ENCODE data around the gene RHEBL1.

The RHEBL1 gene

DNA sequence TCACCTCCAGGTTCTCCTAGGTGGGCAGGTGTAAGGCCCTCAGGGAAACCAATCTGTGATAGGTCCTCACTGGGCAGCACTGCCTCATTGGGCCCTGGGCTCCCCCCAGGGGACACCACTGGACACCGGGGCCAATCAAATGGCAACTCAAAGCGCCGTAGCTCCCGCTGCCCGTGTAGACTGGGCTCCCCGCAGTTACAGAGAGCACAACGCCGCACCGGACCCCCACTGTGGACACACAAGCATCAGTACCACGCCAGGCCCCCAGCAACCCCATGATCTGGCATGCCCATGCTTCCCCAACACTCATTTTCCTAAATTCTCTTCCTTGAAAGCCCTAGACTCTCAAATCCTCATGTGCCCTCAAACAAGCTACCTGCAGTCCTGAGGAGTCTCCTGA is 15.3 kb downstream of the RHEBL1 start:
- no peak for DNase-seq (ENCODE audit: low read depth)

DNA sequence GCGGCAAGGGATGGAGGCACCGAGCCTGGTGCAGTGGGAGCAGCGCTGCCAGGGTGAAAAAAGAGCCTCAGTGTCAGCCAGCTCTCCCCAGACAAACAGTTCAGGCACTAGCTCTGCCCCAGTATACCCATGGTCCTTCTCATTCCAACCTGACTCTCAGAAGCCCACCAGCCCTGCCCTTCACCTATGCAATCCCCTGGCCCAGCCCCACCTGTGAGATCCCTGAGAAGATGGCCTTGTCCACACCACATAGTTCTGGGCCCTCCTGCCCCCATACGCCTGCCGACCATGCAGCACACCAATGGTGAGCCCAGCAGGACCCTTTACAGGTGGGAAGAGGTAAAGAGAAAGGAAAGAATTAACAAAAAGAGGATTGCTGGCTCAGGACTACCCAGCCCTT is 15.7 kb downstream of the RHEBL1 start:
- no peak for DNase-seq (ENCODE audit: low read depth)

DNA sequence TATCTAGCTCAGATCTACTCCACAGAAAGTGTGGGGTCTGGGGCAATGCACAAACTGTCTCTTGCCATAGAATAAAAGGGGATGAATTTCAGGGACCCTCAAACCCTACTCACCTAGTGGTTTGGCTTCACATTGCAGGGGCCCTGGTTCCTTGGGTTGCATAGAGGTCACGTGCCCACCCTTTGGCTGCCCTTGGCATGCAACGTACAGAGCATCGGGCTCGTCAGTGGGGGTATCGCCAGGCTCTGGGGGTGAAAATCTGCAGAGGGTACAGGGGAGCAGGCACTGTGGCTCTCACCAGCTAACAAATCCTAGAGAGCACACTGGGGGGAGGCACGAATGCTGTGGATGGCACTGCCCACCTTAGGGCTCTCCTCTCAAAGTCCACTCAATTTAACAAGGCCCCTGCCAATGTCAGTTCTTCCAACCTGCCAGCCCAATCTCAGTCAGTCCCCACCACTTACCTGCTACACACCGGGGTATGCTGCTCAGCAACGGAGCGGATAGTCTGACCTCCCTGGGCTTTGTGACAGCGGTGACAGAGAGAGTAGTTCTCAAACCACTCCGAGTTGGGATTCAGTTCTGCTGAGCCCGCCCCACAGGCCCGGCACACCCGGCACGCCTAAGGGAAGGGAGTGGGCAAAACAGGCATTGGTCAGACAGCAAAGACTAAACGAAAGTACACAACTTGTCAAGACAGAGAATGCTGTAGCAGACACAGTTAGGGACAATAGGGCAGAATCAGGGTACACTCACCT is 17.1 kb downstream of the RHEBL1 start:
- DNase-seq (ENCODE audit: low read depth) = no peak

DNA sequence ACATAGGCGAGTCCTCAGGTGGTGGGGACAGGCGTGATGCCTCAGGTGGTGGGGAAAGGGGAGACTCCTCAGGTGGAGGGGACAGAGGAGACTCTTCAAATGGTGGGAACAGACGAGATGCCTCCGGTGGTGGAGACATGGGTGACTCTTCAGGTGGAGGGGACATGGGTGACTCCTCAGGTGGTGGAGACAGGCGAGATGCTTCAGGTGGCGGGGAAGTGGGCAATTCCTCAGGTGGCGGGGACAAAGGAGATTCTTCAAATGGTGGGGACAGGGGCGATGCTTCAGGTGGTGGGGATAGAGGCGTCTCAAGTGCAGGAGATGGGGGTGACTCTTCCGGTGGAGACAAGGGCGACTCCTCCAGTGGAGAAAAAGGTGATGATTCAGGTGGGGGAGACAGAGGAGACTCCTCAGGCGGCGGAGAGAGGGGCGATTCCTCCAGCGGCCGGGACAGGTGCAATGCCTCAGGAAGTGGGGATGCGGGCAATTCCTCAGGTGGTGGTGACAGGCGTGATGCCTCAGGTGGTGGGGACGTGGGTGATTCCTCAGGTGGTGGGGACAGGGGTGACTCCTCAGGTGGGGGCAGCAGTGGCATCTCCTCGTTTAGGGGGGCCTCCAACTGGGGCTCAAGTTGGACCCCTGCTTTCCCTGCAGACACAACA is 17.9 kb downstream of the RHEBL1 start:
- DNase-seq (ENCODE audit: low read depth) = no peak

DNA sequence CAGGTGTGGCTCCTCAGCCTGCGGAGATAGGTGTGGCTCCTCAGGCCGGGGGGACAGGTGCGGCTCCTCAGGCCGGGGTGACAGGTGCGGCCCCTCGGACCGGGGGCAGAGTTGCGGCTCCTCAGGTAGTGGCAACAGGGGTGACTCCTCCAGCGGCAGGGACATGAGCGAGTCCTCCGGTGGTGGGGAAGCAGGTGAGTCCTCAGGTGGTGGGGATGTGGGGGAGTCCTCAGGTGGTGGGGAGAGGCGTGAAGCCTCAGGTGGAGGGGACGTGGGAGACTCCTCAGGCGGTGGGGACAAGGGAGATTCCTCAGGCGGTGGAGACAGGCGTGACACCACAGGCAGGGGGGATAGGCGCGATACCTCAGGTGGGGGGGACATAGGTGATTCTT is 18.4 kb downstream of the RHEBL1 start:
- no peak for DNase-seq (ENCODE audit: low read depth)

DNA sequence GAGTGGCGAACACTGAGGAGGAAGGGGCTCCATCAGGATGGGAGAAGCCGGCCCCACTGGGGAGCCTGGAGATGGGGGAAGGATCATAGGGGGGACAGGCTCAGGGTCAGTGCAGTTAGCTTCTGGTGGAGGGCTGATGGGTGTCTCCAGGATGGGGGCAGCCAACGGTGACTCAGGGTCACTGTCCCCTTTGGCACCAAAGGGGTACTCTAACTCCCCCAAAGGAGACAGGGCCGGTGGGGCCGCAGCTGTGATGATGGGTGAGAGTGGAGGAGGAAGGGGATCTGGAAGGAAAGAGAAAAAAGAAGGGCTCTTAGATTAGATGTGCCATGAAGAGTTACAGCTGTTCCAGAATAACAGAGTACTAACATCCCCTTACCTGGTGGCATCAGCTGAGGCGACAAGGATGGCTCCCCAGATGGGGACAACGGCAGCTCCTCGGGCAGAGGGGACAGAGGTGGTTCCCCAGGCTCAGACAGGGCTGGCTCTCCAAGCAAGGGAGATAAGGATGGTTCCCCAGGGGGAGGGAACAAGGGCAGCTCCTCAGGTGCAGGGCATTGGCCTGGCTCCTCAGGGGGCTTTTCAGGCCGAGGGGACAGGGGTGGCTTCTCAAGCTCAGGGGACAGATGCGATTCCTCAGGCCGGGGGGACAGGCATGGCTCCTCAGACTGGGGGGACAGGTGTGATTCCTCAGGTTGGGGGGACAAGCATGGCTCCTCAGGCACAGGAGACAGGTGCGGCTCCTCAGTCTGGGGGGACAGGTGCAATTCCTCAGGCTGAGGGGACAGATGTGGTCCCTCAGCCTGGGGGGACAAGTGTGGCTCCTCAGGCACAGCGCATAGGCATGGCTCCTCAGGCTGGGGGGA is 19.0 kb downstream of the RHEBL1 start:
- DNase-seq (ENCODE audit: low read depth) = no peak

DNA sequence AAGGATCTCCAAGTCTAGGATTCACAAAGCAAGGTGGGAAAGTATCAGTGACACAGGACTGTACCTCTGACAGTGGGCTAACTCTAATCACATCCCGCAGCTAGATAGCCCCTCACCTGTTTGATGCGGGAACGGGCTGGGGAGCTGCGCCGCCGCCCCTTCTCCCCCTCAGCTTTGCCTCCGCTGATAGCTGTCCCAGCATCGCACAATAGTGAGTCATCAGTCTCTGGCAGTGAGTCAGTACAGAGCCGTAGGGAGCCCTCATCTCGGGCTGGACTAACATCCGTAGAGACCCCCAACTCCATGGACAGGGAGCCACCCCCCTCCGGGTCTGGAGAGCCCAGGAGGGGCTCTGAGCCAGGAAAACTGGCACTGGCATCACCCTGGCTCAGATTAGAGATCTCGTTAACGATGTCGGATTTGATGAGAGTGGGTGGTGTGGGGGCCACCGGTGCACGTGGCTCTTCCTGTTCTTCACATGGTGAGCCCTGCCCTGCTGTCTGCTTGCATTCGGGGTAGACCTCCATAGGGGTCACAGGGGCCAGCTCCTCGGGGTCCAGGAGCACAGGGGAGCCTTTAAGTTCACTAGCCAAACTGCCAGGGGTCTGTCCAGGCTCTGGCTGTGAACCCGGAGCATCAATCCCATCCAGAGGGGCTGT is 20.1 kb downstream of the RHEBL1 start:
- no peak for DNase-seq (ENCODE audit: low read depth)

DNA sequence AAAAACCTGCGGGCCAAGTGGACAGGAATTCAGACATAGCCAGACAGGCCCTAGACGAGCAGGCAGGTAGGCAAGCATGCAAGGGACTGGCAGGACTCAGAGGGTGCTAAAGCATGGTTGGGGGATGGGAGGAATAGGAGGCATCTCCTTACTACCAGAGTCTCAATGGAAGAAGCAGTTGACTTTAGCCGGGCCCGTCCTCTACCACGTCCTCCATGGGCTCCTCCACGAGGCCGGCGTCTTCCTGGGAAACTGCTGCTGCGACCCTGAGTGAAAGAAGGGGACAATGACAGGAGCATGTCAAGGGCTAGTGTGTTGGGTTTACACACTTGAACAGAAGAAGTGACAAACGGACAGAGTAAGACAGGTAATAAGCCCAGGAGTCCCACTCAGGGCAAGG is 20.8 kb downstream of the RHEBL1 start:
- DNase-seq (ENCODE audit: low read depth) = no peak

DNA sequence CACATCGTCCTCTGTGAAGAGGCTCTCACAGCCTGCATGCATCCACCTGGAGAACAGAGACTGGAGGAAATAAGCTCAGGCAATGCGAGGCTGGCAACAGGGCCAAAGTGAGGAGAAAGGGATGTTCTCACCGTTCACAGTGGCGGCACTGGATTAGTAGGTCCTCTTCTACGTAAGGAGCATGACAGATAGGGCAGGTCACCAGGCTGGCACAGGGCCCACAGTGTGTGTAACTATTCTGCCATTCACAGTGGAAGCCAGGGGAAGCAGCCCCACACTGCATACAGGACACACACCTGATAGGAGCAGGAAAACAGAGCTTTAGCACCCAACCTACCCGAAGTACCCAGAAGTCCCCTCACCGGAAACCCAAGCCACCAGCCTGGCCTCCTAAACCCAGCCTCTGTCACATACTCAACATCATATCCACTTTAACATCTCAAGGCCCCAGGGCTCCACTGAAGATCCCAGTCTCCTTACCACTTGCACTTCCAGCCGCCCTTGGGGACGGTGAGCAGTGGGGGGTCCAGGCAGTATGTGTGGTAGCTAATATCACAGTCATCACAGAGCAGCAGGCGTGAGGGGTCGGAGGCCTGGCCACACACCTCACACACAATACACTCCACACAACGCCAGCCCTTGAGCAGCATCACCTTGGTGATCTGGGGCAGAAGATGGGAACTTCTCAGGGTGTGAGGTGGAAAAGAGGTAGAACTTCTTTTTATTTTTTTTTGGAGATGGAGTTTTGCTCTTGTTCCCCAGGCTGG is 23.5 kb downstream of the RHEBL1 start:
- no peak for DNase-seq (ENCODE audit: low read depth)

DNA sequence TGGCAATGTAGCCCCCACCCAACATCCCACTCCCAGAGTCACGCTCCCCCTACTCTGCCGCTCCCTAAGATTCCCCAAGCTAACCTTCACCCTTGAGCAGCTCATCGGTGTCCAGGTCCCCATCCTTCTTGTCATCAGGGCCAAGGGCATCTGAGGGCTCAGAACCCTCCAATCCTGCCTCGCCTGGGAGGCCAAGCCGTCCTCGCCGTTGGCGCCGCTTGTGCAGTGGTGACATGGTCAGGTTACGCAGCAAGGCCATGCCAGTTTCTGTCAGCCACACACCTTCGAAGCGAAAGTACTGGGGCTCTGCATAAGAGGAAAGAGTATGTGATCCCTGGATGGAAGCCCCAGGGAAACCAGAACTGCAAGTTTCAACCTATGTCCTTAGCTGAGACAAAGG is 25.1 kb downstream of the RHEBL1 start:
- no peak for DNase-seq (ENCODE audit: low read depth)

DNA sequence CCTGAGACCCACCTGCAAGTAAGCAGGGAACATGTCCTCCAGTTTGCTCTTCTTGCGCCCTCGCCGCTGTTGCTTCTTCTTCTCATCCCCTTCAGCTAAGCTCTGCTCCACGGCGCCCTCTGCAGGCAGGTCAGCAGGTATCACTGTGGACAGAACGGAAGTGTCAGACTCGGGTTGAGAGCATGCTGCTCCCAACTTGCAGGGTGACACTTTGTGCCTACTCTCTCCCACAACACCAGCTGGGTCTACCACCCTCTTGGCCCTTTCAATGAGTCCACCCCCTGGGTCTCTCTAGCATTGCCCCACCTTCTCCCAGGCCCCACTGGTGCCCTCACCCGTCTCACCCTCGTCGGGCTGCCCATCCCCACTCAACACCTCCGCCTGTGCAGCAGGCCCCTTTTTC is 25.9 kb downstream of the RHEBL1 start:
- DNase-seq (ENCODE audit: low read depth) = no peak

DNA sequence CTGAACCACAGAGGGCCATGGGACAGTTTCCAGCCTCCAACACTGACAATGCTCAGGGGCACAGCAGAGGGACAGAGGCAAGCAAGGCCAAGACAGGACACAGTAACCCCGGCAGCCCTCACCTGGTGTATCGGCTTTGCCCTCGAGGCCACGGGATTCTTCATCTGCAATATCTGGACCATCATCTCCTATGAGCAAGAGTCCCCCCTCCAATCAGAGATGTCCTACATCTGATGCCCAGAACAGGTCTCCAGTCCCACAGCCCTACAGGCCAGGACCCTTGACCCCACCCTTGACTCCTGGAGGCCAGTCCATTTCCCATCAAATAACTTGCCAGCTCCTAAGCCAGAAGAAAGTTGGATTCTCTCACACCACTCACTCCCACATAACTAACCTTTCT is 26.5 kb downstream of the RHEBL1 start:
- DNase-seq (ENCODE audit: low read depth) = no peak

DNA sequence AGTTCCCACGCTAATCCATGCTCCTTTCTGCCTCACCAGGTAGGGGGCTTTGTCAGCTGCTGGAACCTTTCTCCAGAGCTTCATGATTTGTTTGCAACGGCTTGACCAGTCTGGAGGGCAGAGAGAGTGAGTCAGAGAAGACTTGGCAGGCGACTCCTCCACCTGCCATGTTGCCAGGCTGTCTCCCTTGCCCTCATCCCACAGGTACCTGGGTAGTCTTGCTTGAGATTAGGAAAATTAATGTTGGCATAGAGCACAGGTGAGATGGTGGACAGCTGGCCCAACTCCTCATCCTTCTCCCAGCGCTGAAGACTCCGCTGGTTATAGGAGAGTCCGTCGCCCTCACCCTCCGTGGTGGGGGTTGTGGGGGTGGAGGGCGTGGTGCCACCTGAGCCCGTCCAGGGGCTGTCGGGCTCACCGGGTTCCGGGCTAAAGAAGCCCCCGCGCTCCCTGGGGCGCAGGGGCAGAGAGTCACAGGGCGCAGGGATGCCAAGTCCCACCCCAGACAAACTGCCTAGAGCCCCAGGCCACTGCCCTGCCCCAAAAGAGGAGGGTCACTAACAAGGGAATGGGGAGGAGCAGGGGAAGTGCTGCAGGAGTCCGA is 27.8 kb downstream of the RHEBL1 start:
- DNase-seq (ENCODE audit: low read depth) = no peak

DNA sequence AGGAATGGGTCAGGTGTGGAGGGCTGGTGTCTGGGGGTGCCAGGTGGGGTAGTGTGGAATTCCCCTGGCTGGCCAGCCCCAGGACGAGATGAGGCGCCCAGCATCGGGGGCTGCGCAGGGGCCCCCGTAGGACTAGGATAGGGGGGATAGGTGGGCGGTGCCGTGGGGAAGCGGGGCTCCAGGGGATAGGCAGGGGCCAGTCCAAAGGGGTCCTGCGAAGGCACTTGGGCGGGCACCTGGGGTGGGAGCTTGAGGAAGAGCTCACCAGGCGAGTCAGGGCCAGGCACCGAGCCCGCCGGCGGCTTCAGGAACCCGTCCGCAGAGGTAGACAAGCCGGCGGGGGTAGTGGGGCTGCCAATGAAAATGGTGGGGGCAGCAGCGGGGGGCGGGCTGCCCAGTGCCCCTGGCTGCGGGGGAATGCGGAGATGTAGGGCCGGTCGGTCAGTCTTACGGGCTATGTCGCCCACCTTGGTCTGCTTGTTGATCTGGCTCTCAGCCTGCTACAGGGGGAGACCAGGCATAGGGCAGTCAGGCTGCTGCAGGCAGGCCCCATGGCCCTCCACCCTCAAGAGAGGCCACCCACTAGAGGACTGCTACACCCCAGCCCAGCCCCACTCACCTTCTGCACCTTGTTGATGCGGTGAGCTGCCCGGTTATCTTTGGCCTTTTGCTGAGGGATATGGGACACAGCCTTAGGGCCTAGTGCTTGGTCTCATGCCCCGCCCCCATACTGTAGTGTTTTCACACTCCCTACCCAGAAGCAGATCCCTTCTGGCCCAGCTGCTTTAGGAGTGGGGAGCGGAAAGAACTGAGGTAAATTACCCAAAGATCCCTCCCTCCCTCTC is 28.5 kb downstream of the RHEBL1 start:
- no peak for DNase-seq (ENCODE audit: low read depth)

DNA sequence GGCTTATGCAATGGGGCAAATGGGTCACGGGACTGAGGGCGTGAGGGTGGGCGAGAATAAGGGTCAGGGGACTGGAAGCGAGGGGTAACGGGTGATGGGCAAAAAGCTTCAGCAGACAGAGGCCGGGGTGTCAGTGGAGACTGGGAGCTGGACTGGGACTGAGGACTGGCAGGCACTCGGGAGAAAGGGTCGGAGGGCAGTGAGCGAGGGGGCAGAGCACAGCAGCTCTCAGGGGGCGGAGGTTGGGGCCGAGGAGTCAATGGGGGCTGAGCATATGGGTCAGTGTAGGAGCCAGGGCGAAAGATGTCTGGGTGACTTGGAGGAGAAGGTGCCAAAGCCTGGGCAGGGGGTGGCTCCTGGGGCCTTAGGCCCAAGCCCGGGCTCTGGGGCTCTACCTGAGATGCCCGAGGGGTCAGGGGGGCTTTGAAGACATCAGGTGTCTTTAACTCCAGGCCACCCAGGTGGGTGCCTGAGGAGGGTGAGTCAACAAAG is 29.4 kb downstream of the RHEBL1 start:
- DNase-seq (ENCODE audit: low read depth) = no peak

DNA sequence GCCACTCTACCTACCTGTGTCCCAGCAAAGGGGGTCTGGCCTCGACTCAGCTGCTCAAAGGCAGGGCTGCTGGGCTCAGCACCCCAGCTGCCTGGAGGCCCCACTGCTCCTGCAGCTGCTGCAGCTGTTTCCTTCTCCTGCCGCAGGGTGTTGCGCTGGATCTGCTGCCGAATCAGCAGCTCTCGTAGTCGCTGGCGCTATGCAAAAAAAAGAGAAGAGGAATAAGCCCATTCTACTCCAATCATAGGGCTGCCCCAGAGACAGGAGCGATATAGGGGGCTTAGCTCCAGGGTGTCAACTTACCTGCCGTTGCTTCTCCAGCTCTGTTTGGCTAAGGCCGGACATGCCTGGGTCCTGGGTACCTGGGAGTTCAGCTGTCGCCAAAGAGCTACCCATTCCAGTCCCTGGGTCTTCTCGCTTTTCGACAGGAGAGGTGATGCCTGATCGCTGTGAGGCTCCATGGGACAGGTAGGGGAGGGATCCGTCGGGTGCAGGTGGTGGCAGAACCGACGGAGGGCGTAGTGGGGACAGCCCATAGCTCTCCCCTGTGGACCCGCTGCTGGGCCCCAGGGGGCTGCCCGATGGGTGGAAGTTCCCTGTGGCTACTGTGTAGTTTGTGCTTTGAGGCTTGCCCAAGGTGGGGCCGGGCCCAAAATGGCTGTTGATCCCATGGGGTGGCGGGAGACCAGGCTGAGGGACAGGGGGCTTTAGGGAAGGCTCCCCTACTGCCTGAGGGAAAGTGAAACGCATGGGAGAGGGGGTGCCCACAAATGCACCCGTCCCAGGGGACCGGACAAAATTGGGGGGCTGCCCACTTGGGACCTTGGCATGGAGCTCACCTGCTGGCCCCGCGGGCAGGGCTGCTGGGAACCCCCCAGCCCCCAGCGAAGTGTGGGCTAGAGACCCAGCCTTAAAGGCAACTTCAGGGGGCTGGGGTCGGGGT is 30.1 kb downstream of the RHEBL1 start:
- DNase-seq (ENCODE audit: low read depth) = no peak

DNA sequence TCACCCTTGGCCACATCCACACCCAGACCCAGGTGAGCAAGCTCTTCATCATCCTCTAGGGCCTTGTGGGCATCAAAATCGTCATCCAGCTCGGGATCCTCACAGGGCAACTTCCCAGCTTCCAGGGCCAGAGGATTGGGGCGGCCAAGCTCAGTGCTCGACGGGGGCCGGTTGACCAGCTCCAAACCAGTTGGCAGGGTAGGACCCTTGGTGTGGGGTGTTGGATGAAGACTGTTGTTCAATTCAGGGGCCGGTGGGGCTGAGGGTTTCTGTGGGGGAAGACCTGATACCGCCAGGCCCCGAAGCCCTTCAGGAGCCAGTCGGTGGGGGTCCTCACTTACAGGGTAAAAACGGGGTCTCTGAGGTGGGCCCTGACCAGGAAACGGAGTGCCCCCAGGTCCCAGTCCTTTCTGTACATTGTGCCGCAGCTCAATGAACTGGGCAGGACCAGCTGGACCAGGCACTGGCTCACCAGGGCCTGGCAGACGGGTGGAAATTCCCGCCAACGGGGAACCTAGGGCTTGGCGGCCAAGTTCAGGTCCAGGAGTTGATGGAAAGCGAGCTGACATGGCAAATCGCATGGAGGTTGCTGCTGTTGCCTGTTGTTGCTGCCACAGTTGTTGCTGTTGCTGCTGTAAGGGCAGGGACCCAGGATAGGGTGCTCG is 31.4 kb downstream of the RHEBL1 start:
- DNase-seq (ENCODE audit: low read depth) = no peak

DNA sequence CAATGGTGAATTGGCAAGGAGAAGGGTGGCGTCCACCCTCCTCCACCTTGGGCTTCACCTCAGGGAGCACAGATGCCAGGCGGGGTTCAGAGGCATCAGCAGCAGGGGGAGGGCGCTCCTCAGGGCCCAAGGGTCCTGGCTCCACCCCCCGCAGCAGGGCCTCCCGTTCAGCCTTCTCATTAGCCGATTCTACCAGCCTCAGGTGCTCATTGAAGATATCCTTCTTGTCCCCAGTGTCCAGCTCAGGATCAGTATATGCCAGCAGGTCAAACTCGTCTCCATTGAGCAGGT is 31.9 kb downstream of the RHEBL1 start:
- DNase-seq (ENCODE audit: low read depth) = no peak
